SU-DHL-6 (cell line): ENCODE data around the gene SIX6.

Experiments
- H2AFZ ChIP-seq: fragments of 200-600 bp; sonication (generic); 2 replicates; pipeline ENCODE4 v1.6.1; 2014; ENCODE audit warnings: low read depth, mild to moderate bottlenecking, moderate library complexity, mixed read lengths, antibody characterized with exemption, low read length; ENCODE audit not compliant: severe bottlenecking
- H3F3A ChIP-seq: fragments of 200-600 bp; shearing (Covaris generic); 2 replicates; pipeline ENCODE4 v1.6.0; 2016; ENCODE audit warnings: antibody characterized with exemption, mild to moderate bottlenecking; ENCODE audit not compliant: insufficient read depth
- H3K27ac ChIP-seq: fragments of 200-600 bp; sonication (generic); 2 replicates; pipeline ENCODE4 v1.5.1; 2016; ENCODE audit warnings: low read depth, mild to moderate bottlenecking, low read length, moderate library complexity, mixed read lengths
- H3K27me3 ChIP-seq: fragments of 200-600 bp; sonication (generic), shearing (Covaris generic); 2 replicates; pipeline ENCODE4 v1.6.0; 2014; ENCODE audit warnings: mild to moderate bottlenecking, low read length
- H3K36me3 ChIP-seq: fragments of 200-600 bp; sonication (generic); 2 replicates; pipeline ENCODE4 v1.6.1; 2014; ENCODE audit warnings: mild to moderate bottlenecking, low read length, mixed read lengths
- H3K4me2 ChIP-seq: fragments of 300-600, 200-600 bp; shearing (Covaris generic), sonication (generic); 2 replicates; pipeline ENCODE4 v1.6.0; 2014; ENCODE audit warnings: low read length, low read depth, mild to moderate bottlenecking; ENCODE audit not compliant: poor library complexity, severe bottlenecking
- H3K4me3 ChIP-seq: fragments of 200-600 bp; sonication (generic); 2 replicates; pipeline ENCODE4 v1.5.1; 2014; ENCODE audit warnings: antibody characterized with exemption, low read length, mild to moderate bottlenecking, mixed read lengths; ENCODE audit not compliant: insufficient read depth, poor library complexity, severe bottlenecking
- H3K79me2 ChIP-seq: fragments of 200-600 bp; sonication (generic); 2 replicates; pipeline ENCODE4 v1.6.1; 2014; ENCODE audit warnings: mild to moderate bottlenecking, low read length, moderate library complexity; ENCODE audit not compliant: insufficient read depth
- H3K9ac ChIP-seq: fragments of 200-600 bp; sonication (generic); 2 replicates; pipeline ENCODE4 v1.7.0; 2014; ENCODE audit warnings: mild to moderate bottlenecking, low read length
- H3K9me2 ChIP-seq: fragments of 200-600 bp; sonication (generic); replicated peaks from 2 replicates; pipeline ENCODE4 v1.6.1; 2014; ENCODE audit warnings: low read length; ENCODE audit not compliant: insufficient read depth
- H3K9me3 ChIP-seq: fragments of 200-600 bp; sonication (generic); 2 replicates; pipeline ENCODE4 v1.6.1; 2014; ENCODE audit warnings: low read length, mixed read lengths; ENCODE audit not compliant: insufficient read depth
- H4K20me1 ChIP-seq: fragments of 200-600 bp; sonication (generic); 2 replicates; pipeline ENCODE4 v1.6.1; 2014; ENCODE audit warnings: low read depth, mild to moderate bottlenecking, antibody characterized with exemption, low read length, moderate library complexity, mixed read lengths
- CTCF ChIP-seq: fragments of 200-600 bp; sonication (generic); IDR thresholded peaks from one replicate; pipeline ENCODE4 v1.5.1; 2017; ENCODE audit warnings: antibody characterized with exemption, mild to moderate bottlenecking, low read length, moderate library complexity; ENCODE audit not compliant: insufficient read depth, poor library complexity, severe bottlenecking
- EZH2phosphoT487 ChIP-seq: fragments of 200-600 bp; sonication (generic), shearing (Covaris generic); conservative IDR thresholded peaks from 2 replicates; pipeline ENCODE4 v1.6.1; 2018; ENCODE audit warnings: mild to moderate bottlenecking, antibody characterized with exemption, low read length, moderate library complexity, mixed read lengths

The SIX6 gene

GRCh38 chr14:60490270-60490669, 18.7 kb upstream of the SIX6 start:
- Histone ChIP-seq H3K4me3 (no peak overlapping the region), H3K9me3 (no peaks in the 10 kb centered on the region), H3K27me3 (no peaks in the 10 kb centered on the region), H3K79me2 (no peaks in the 10 kb centered on the region), H4K20me1 (no peaks in the 10 kb centered on the region), H3K4me2 (no peak overlapping the region), H3K9me2 (no peaks in the 10 kb centered on the region), H3F3A (no peaks in the 10 kb centered on the region), H2AFZ (no peak overlapping the region), H3K27ac (no peak overlapping the region), H3K9ac (no peak overlapping the region), H3K36me3 (no peaks in the 10 kb centered on the region)
- no peak for TF ChIP-seq EZH2phosphoT487
- TF ChIP-seq CTCF = no peak

- no peak overlapping the region for H3K27ac ChIP-seq
- H3K9ac ChIP-seq = no peak overlapping the region
- TF ChIP-seq CTCF = no peak
- no peak for TF ChIP-seq EZH2phosphoT487
- no peak overlapping the region for H3K4me3 ChIP-seq
- no peaks in the 10 kb centered on the region for H3F3A ChIP-seq
- H3K4me2 ChIP-seq = no peak overlapping the region
- H3K9me2 ChIP-seq = no peaks in the 10 kb centered on the region
- H3K36me3 ChIP-seq = no peaks in the 10 kb centered on the region
- no peaks in the 10 kb centered on the region for H3K27me3 ChIP-seq
- no peaks in the 10 kb centered on the region for H3K79me2 ChIP-seq
- H2AFZ ChIP-seq = no peak overlapping the region
- H4K20me1 ChIP-seq = no peaks in the 10 kb centered on the region
- no peaks in the 10 kb centered on the region for H3K9me3 ChIP-seq
These were observed 13.0 kb upstream of the SIX6 start for GRCh38 chr14:60495946-60496345.

- TF ChIP-seq CTCF = no peak
- TF ChIP-seq EZH2phosphoT487 = no peak
- no peak overlapping the region for H3K4me2 ChIP-seq
- H2AFZ ChIP-seq = no peak overlapping the region
- no peak overlapping the region for H3K9ac ChIP-seq
- no peaks in the 10 kb centered on the region for H3K79me2 ChIP-seq
- no peaks in the 10 kb centered on the region for H3K27me3 ChIP-seq
- H3F3A ChIP-seq = no peaks in the 10 kb centered on the region
- H3K36me3 ChIP-seq = no peaks in the 10 kb centered on the region
- H3K9me3 ChIP-seq = no peaks in the 10 kb centered on the region
- no peak overlapping the region for H3K4me3 ChIP-seq
- no peak overlapping the region for H3K27ac ChIP-seq
- H4K20me1 ChIP-seq = no peaks in the 10 kb centered on the region
- no peaks in the 10 kb centered on the region for H3K9me2 ChIP-seq
These were observed 6.4 kb upstream of the SIX6 start for GRCh38 chr14:60502541-60502940.
